ENCODE measurements around the gene RPL27. TPM values are rescaled to one million over a fixed set of nuclear protein-coding genes. Genes with fewer than 3 reads are reported as not detected.

The RPL27 gene
- total RNA-seq, 2 experiments from 2014 or later = 1,974 to 2,033 TPM

GRCh38 chr17:43016216-43016615, 18.0 kb downstream of the RPL27 start:
- Mint-ChIP-seq H3K4me1 (ENCODE audit: low read depth) (peaks cover 20% of the 10 kb centered on the region), H3K36me3 (ENCODE audit: low read depth) (peaks cover 7% of the 10 kb centered on the region), H3K27me3 (ENCODE audit: low read depth) (no peaks in the 10 kb centered on the region), H3K4me3 (no peak overlapping the region), H3K9me3 (no peaks in the 10 kb centered on the region), H3K27ac (no peak overlapping the region)
- CTCF ChIA-PET = no interaction called here
- DNase-seq = no peak
- intact Hi-C loops (cut with micrococcal nuclease) = no loop called here

DNA sequence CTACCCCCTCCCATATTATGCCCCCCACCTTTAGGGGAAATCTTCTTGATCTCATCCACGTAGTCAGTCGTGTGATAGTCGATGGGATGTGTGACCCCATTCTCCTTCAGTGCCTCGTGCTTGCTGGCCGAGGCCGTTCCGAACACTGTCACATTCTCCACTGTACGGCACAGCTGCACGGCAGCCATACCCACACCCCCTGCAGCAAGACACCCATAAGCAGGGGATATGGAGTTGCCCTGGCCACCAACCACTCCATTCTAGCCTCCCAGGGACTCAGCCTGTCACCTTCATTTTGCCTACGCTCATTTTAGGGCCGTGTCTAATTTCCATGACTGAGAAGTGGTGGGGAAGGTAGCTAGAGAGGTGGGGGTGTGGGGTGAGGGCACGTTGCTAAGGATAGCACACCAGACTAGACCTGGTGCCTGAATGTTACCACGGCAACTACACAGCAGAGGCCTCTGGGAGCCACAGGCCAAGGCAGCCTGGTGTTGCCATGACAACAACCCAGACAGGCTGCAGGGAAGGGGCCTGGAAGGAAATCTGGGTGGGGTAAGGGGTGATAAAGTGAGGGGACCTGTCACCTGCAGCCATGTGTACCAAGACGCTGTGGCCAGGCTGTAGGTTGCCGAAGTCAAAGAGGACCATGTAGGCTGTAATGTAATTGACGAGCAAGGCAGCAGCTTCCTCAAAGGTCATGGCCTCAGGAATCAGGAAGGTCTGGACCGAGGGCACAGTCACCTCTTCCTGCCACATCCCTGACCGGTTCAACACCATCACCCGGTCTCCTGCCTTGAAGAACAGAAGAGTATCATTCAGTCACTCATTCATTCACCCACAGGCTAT, 20.0 kb downstream of the RPL27 start:
- Mint-ChIP-seq H3K9me3 (no peaks in the 10 kb centered on the region), H3K27me3 (ENCODE audit: low read depth) (no peaks in the 10 kb centered on the region), H3K4me3 (no peak overlapping the region), H3K36me3 (ENCODE audit: low read depth) (peaks cover 4% of the 10 kb centered on the region), H3K4me1 (ENCODE audit: low read depth) (peaks cover 24% of the 10 kb centered on the region), H3K27ac (no peak overlapping the region)
- no peak for DNase-seq
- CTCF ChIA-PET = interaction anchor here (0.6 kb wide), 1 partner anchor 533 kb away, joined by 5 read pairs; no protein-coding TSS in a partner anchor
- intact Hi-C loops (cut with micrococcal nuclease) = no loop called here

DNA sequence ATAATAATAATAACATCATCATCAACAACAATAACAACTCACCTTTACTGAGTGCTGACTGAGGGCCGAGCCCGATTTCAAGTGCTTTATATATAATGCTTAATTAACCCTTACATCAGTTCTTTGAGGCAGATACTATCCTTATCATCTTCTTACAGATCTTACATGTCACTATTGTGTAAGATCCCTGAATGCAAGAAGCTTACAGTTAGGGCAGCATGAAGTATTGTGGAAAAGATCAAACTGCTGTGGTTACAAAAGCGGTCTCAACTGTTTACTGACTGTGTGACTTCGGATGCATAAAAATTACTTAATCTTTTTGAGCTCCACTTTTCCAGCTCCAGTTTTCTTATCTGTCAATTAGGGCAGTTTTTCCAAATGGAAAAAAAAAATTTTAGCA, 20.7 kb downstream of the RPL27 start:
- no peak overlapping the region for H3K4me3 Mint-ChIP-seq
- no peak for DNase-seq
- CTCF ChIA-PET = no interaction called here
- H3K9me3 Mint-ChIP-seq = no peaks in the 10 kb centered on the region
- intact Hi-C loops (cut with micrococcal nuclease) = no loop called here
- no peaks in the 10 kb centered on the region for H3K27me3 Mint-ChIP-seq (ENCODE audit: low read depth)
- no peak overlapping the region for H3K27ac Mint-ChIP-seq
- H3K36me3 Mint-ChIP-seq (ENCODE audit: low read depth) = no peaks in the 10 kb centered on the region
- H3K4me1 Mint-ChIP-seq (ENCODE audit: low read depth) = peaks cover 26% of the 10 kb centered on the region

- no peak overlapping the region for H3K4me3 Mint-ChIP-seq
- CTCF ChIA-PET = no interaction called here
- H3K27me3 Mint-ChIP-seq (ENCODE audit: low read depth) = no peaks in the 10 kb centered on the region
- H3K9me3 Mint-ChIP-seq = no peaks in the 10 kb centered on the region
- peaks cover 29% of the 10 kb centered on the region for H3K4me1 Mint-ChIP-seq (ENCODE audit: low read depth)
- H3K36me3 Mint-ChIP-seq (ENCODE audit: low read depth) = no peaks in the 10 kb centered on the region
- intact Hi-C loops (cut with micrococcal nuclease) = no loop called here
- H3K27ac Mint-ChIP-seq = no peak overlapping the region
- no peak for DNase-seq
Measured at GRCh38 chr17:43019418-43019817, 21.2 kb downstream of the RPL27 start.

DNA sequence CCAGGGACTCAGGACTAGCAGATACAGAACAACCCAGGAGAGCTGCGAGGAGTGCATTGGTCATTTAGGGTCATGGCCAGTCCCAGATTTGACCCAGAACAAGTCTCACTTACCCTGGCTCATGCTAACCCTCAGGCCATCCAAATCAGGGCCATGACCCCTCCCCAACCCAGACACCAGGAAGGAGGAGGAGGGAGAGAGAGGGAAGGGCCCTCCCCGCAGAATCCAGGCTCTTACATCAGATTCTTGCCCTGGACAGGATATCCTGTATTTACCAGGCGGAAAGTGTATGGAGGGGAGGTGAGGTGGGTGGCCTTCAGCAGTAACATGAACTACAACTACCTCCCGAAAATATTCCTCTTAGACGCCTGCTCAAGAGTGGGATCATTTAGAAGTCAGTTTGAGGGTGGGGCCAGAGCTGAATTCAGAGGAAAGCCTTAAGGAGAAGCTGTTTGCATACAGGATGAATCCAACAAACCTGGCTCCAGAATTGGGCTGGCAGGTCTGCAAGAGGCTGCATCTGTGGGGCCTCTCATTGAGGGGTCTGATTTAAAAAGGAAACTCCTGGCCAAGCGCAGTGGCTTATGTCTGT, 21.9 kb downstream of the RPL27 start:
- H3K9me3 Mint-ChIP-seq = no peaks in the 10 kb centered on the region
- no peaks in the 10 kb centered on the region for H3K36me3 Mint-ChIP-seq (ENCODE audit: low read depth)
- DNase-seq = no peak
- intact Hi-C loops (cut with micrococcal nuclease) = no loop called here
- peaks cover 34% of the 10 kb centered on the region for H3K4me1 Mint-ChIP-seq (ENCODE audit: low read depth)
- no peaks in the 10 kb centered on the region for H3K27me3 Mint-ChIP-seq (ENCODE audit: low read depth)
- peak overlapping the region; percentile 21 for H3K4me3 Mint-ChIP-seq
- CTCF ChIA-PET = interaction anchor here (0.5 to 1.7 kb wide), 3 partner anchors 13 to 60 kb away, joined by 3 to 5 read pairs (median 3); partner anchors contain the start of gene IFI35
- H3K27ac Mint-ChIP-seq = no peak overlapping the region

DNA sequence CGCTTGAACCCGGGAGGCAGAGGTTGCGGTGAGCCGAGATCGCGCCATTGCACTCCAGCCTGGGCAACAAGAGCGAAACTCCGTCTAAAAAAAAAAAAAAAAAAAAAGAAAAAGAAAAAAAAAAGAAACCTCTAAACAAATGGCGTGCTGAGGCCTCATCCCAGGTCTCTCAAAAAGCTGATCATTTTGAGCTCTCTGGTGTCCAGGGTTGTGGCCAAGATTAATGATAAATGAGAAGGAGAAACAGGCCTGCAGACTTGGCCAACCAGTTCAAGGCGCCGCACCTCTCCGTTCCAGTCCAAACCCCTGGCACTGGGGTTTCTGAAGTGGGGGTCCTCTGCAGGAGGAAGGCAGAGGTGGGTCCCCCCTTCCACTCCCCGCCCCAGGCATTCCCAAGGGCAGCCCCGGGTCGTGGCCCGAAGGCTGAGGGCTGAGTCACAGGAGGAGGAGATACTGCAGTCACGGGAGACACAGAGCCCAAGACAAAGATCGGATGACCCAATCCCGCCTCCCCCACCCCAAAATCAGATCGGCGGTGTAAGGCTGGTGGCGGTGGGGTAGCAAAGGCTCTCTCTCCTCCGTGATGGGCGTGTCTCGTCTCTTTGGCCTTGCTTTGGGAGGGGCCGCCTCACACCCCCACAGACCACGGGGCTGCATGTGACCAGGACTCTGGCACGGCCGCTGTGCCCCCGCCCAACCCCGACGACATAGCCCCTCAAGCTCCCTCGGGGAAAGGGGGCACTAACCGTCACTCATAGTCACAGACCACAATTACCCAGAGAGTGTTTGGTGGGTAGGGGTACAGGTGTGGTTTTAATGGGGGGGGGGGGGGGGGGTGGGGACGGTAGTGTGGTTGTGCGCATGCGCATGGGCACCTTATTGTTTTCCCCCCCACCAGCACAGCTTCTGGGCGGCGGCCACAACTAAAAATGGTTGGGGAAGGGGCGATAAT, 22.8 kb downstream of the RPL27 start:
- Mint-ChIP-seq H3K4me3 (peak overlapping the region; percentile 82), H3K36me3 (ENCODE audit: low read depth) (no peaks in the 10 kb centered on the region), H3K27ac (no peak overlapping the region), H3K4me1 (ENCODE audit: low read depth) (peaks cover 34% of the 10 kb centered on the region), H3K9me3 (no peaks in the 10 kb centered on the region), H3K27me3 (ENCODE audit: low read depth) (no peaks in the 10 kb centered on the region)
- intact Hi-C loops (cut with micrococcal nuclease) = no loop called here
- CTCF ChIA-PET = interaction anchor here (0.5 to 1.7 kb wide), 4 partner anchors 14 to 61 kb away, joined by 3 to 5 read pairs (median 4); partner anchors contain the start of gene IFI35
- no peak for DNase-seq

GRCh38 chr17:43021741-43022512, 23.7 kb downstream of the RPL27 start, which contains the start of gene VAT1:
Gene VAT1 (minus strand): TSS chr17:43022385. CDS start chr17:43022322, 63 bp downstream.
- H3K9me3 Mint-ChIP-seq = no peaks in the 10 kb centered on the region
- no peak within 1 kb of the TSS for H3K27ac Mint-ChIP-seq

GRCh38 chr17:43024407-43025289, 26.4 kb downstream of the RPL27 start, which contains the start of gene RND2:
Gene RND2 (plus strand): TSS chr17:43025231. CDS start chr17:43025348, 117 bp downstream.
- Mint-ChIP-seq H3K27me3 (ENCODE audit: low read depth) (no peaks in the 10 kb centered on the region), H3K4me3 (peak within 1 kb of the TSS; percentile 80), H3K36me3 (ENCODE audit: low read depth) (no peaks in the 10 kb centered on the region), H3K9me3 (no peaks in the 10 kb centered on the region), H3K4me1 (ENCODE audit: low read depth) (peaks cover 24% of the 10 kb centered on the region), H3K27ac (no peak within 1 kb of the TSS)
- intact Hi-C loops (cut with micrococcal nuclease) = loop anchor here (1.0 kb wide), 3 partner anchors 101 to 291 kb away; partner anchors contain the start of gene BRCA1
- peak; percentile 90 for DNase-seq
- CTCF ChIA-PET = interaction anchor here (0.7 to 1.4 kb wide), 9 partner anchors 12 to 458 kb away, joined by 3 to 7 read pairs (median 3); partner anchors contain the start of genes BECN1 and RPL27

More at GRCh38 chr17:43021741-43022512, 23.7 kb downstream of the RPL27 start, which contains the start of gene VAT1:
- H3K36me3 Mint-ChIP-seq (ENCODE audit: low read depth) = no peaks in the 10 kb centered on the region
- H3K4me3 Mint-ChIP-seq = peak within 1 kb of the TSS; percentile 82
- CTCF ChIA-PET = interaction anchor here (0.9 to 1.7 kb wide), 2 partner anchors 16 to 25 kb away, joined by 5 read pairs; partner anchors contain the start of gene IFI35
- intact Hi-C loops (cut with micrococcal nuclease) = no loop called here
- no peaks in the 10 kb centered on the region for H3K27me3 Mint-ChIP-seq (ENCODE audit: low read depth)
- peaks cover 34% of the 10 kb centered on the region for H3K4me1 Mint-ChIP-seq (ENCODE audit: low read depth)
- DNase-seq = peak; percentile 56

- Mint-ChIP-seq H3K9me3 (no peaks in the 10 kb centered on the region), H3K4me1 (ENCODE audit: low read depth) (peaks cover 18% of the 10 kb centered on the region)
Measured at GRCh38 chr17:43025290-43025657, 27.1 kb downstream of the RPL27 start.

DNA sequence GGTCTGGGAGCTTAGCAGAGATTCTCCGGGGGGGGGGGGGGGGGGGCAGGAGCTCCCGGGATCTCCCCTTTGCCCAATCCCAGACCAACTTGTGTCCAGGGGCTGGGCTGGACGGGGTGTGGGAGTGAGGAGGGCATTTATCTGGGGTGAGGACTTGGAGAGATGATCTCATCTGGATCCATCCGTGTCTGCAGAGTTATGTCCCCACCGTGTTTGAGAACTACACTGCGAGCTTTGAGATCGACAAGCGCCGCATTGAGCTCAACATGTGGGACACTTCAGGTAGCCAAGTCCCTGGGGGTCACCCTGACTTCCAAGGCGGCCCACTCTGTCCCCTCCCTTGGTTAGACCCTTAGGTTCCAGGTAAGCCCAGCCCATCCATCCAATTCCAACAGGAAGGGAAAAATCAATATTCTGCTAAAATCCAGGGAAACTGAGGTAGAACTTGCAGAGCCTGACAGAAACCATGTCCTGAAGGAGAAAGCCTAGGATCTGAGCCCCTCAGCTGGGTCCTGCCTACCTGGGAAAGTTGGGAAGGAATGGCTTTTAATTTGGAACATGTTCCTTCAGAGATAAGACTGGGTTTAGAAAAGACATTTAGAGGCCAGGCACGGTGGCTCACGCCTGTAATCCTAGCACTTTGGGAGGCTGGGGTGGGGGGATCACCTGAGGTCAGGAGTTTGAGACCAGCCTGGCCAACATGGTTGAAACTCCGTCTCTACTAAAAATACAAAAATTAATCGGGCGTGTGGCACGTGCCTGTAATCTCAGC, 27.7 kb downstream of the RPL27 start:
- CTCF ChIA-PET = no interaction called here
- Mint-ChIP-seq H3K4me3 (no peak overlapping the region), H3K9me3 (no peaks in the 10 kb centered on the region), H3K27ac (no peak overlapping the region), H3K27me3 (ENCODE audit: low read depth) (no peaks in the 10 kb centered on the region), H3K36me3 (ENCODE audit: low read depth) (no peaks in the 10 kb centered on the region), H3K4me1 (ENCODE audit: low read depth) (peaks cover 17% of the 10 kb centered on the region)
- intact Hi-C loops (cut with micrococcal nuclease) = no loop called here
- no peak for DNase-seq

More at GRCh38 chr17:43025290-43025657, 27.1 kb downstream of the RPL27 start:
- Mint-ChIP-seq H3K27me3 (ENCODE audit: low read depth) (no peaks in the 10 kb centered on the region), H3K4me3 (peak overlapping the region; percentile 45), H3K27ac (no peak overlapping the region), H3K36me3 (ENCODE audit: low read depth) (no peaks in the 10 kb centered on the region)
- DNase-seq = no peak
- intact Hi-C loops (cut with micrococcal nuclease) = no loop called here
- CTCF ChIA-PET = no interaction called here

All from activated naive CD4-positive, alpha-beta T cell treated with anti-CD3 and anti-CD28 coated beads for 36 hours (primary cell).